Measurements from ENCODE around the gene SUGP1. TPM values are rescaled to one million over a fixed set of nuclear protein-coding genes. Genes with fewer than 3 reads are reported as not detected.

SUGP1 gene
- total and polyA plus RNA-seq, 8 donors, result 13.0 to 129 (median 36.6) TPM

DNA sequence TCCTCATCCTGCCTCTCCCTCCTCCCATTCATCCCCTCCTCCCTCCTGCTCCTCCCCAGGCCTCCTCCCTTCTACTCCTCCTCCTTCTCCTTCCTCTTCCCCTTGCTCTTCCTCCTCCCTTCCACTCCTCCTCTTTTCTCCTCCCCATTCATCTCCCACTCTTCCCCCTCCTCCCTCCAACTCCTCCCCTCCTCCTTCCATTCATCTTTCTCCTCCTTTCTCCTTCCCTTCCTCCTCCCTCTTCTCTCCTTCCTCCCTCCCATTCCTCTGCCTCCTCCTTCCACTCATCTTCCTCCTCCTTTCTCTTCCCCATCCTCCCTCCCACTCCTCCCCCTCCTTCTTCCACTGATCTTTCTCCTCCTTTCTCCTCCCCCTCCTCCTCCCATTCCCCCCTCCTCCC lies 80.6 kb downstream of the SUGP1 start:
- H3K27me3 ChIP-seq, result peaks cover 0 to 42% (median 8%) of the 10 kb centered on the region in 3 donors
- H3K9me3 ChIP-seq, result peaks cover 8 to 17% (median 14%) of the 10 kb centered on the region in 4 donors
- no peak for TF ChIP-seq POLR2AphosphoS5 (IDR thresholded peaks at IDR 0.05)
- no peak for TF ChIP-seq EP300 (IDR thresholded peaks at IDR 0.05)
- intact Hi-C loops (cut with DNase I; ENCODE audit: low total_unique reads), result no loop called here
- no peak overlapping the region for H3K4me3 ChIP-seq
- H3K36me3 ChIP-seq, result no peaks in the 10 kb centered on the region
- H3K4me1 ChIP-seq, result no peaks in the 10 kb centered on the region
- no peak overlapping the region for H3K27ac ChIP-seq
- no peak for DNase-seq

DNA sequence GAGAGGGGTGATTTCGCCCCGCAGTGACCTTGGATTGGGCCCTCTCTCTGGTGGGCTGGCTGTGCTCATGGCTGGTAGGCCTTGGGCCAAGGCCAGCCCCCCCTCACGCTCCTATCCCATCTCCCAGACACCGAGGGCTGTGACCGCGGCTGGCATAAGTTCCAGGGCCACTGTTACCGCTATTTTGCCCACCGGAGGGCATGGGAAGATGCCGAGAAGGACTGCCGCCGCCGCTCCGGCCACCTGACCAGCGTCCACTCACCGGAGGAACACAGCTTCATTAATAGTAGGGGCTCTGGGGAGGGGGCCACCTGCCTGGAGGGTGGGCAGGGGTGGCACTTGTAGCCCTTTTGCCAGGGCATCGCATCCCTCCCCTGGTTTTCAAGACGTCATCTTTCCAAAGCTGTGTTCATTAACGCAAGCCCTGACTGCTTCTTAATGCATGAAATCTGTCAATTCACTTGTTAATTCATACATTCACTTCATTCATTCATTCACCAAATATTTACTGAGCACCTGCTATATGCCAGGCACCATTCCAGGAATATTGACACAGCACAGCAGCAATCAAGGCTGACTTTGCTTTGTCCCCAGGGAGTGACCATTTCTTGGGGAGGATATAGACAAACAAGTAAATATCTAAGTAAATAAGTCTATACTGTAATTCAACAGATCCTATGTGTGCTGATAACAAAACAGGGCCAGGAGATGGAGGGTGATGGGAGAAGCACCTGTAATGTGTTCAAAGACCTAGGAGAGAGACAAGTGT lies 82.0 kb downstream of the SUGP1 start:
- Histone ChIP-seq H3K9me3 (peaks cover 19 to 31% (median 27%) of the 10 kb centered on the region in 4 donors), H3K27me3 (peaks cover 0 to 42% (median 8%) of the 10 kb centered on the region in 3 donors), H3K27ac (no peak overlapping the region), H3K4me3 (no peak overlapping the region), H3K36me3 (no peaks in the 10 kb centered on the region), H3K4me1 (no peaks in the 10 kb centered on the region)
- DNase-seq, result no peak
- intact Hi-C loops (cut with DNase I; ENCODE audit: low total_unique reads), result no loop called here
- TF ChIP-seq, protein P1, sequence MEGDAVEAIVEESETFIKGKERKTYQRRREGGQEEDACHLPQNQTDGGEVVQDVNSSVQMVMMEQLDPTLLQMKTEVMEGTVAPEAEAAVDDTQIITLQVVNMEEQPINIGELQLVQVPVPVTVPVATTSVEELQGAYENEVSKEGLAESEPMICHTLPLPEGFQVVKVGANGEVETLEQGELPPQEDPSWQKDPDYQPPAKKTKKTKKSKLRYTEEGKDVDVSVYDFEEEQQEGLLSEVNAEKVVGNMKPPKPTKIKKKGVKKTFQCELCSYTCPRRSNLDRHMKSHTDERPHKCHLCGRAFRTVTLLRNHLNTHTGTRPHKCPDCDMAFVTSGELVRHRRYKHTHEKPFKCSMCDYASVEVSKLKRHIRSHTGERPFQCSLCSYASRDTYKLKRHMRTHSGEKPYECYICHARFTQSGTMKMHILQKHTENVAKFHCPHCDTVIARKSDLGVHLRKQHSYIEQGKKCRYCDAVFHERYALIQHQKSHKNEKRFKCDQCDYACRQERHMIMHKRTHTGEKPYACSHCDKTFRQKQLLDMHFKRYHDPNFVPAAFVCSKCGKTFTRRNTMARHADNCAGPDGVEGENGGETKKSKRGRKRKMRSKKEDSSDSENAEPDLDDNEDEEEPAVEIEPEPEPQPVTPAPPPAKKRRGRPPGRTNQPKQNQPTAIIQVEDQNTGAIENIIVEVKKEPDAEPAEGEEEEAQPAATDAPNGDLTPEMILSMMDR (IDR thresholded peaks at IDR 0.05), result no peak
- TF ChIP-seq EP300 (IDR thresholded peaks at IDR 0.05) (no peak), POLR2A (IDR thresholded peaks at IDR 0.05) (no peak)
- 70 to 86% (median 81%) methylated on average over 12 to 18 of the region's 18 CpGs for WGBS, 5 donors

DNA sequence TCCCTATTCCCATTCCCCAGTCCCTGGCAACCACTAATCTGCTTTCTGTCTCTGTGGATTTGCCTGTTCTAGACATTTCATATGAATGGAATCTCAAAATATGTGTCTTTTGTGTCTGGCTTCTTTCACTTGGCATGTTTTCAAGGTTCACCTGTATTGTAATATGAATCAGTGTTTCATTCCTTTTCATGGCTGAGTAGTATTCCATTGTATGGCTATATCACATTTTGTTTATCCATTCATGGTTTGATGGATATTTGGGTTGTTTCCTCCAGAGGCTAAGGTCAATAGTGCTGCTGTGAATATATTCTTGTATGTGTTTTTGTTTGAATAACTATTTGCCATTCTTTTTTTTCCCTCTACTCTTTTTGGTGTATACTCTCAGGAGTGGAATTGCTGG lies 84.1 kb downstream of the SUGP1 start:
- no peak for TF ChIP-seq POLR2AphosphoS5 (IDR thresholded peaks at IDR 0.05)
- no peak for TF ChIP-seq EP300 (IDR thresholded peaks at IDR 0.05)
- TF ChIP-seq, protein P1 (IDR thresholded peaks at IDR 0.05), result no peak
- TF ChIP-seq POLR2A (IDR thresholded peaks at IDR 0.05), result no peak
- no peak overlapping the region for H3K4me3 ChIP-seq
- intact Hi-C loops (cut with DNase I; ENCODE audit: low total_unique reads), result no loop called here
- peaks cover 19 to 33% (median 30%) of the 10 kb centered on the region in 4 donors for H3K9me3 ChIP-seq
- H3K27me3 ChIP-seq, result peaks cover 0 to 44% (median 8%) of the 10 kb centered on the region in 3 donors
- no peaks in the 10 kb centered on the region for H3K4me1 ChIP-seq
- no peak for DNase-seq
- H3K36me3 ChIP-seq, result no peaks in the 10 kb centered on the region
- H3K27ac ChIP-seq, result no peak overlapping the region

DNA sequence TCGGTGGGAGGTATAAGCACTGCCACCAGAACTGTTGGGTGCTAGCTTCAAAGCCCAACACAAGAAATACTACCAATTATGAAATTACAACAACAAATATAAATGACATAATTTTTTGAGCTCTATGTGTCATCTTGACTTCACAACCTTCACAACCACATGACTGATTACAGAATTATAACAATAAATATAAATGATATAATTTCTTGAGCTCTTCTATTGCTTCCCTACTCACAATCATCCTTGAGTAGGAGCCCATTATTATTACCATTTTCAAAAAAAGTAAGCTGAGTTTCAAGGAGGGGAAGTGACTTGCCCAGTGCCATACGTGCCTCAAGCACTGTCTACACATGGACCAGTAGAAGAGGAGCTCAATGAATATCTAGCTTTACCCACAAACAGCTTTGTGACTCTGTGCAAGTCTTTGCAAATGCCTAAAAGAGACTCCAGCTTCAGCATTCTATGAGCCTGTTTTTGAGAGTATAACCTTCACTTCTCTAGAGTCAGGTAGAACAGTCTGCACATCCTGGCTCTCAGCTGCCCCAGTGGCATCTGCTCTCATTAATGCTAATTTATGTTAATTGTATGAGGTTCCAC lies 86.0 kb downstream of the SUGP1 start:
- intact Hi-C loops (cut with DNase I; ENCODE audit: low total_unique reads), result no loop called here
- no peak for TF ChIP-seq POLR2A (IDR thresholded peaks at IDR 0.05)
- TF ChIP-seq POLR2AphosphoS5 (IDR thresholded peaks at IDR 0.05), result no peak
- no peak for TF ChIP-seq EP300 (IDR thresholded peaks at IDR 0.05)
- TF ChIP-seq, protein P1 (IDR thresholded peaks at IDR 0.05), result no peak
- H3K27me3 ChIP-seq, result peaks cover 0 to 25% (median 0%) of the 10 kb centered on the region in 3 donors
- peaks cover 19 to 33% (median 30%) of the 10 kb centered on the region in 4 donors for H3K9me3 ChIP-seq
- H3K36me3 ChIP-seq, result no peaks in the 10 kb centered on the region
- no peak for DNase-seq
- WGBS, 5 donors, result 83 to 96% (median 85%) methylated on average over 2 of the region's 2 CpGs
- H3K4me3 ChIP-seq, result no peak overlapping the region
- H3K27ac ChIP-seq, result no peak overlapping the region
- no peaks in the 10 kb centered on the region for H3K4me1 ChIP-seq

All from stomach (tissue), 9 donors.